G401.6 (cell line): Measurements from ENCODE around the gene COQ8A.
A peak's percentile ranks its signal among the peaks of the same experiment; 100 is the strongest.

Experiments used
- FAIRE-seq: peaks from 2 replicates; lab custom pipeline; 2012; peaks lifted over from hg19 to GRCh38; lab: Jason Lieb, UNC

Gene COQ8A

DNA sequence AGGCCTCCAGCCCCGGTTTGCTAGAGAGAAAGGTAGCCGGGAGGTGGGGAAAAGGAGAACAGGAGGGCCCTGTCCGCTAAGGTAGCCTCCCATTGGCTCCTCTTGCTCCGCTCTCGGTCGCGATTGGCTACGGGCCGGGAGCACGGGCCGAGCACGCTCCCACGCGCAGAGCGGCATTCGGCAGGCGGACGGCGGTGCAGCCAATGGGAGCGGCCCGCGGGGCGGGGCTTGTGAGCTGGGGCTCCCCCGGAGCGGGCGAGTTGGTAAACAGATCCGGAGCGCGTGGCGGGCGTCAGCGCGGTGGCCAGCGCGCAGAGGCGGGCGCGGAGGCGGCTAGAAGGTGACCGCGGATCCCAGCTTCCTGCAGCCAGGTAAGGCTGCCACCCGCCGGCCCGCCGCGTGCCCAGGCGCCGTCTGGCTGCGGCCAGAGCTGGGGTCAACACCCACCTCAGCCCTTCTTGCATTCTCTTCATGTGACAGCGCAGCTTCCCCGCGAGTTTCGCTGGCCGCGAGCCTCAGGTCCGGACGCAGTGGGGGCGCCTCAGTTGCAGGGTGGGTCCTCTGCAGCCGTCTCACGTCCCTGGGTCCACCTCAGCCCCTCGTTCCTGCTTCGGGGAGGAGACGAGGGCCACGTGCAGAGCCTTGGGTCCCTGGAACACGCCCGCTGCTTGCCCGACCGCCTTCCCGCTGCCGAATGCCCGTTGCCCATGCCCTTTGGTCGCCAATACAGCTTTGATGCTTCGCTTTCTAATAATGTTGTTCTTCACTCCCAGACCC is at the start of gene COQ8A:
TSS of gene COQ8A (plus strand) at position 266 of the 777 bp plus-strand sequence. CDS start 21,092 bp downstream, outside the sequence.
- FAIRE-seq, result peak; percentile 96

DNA sequence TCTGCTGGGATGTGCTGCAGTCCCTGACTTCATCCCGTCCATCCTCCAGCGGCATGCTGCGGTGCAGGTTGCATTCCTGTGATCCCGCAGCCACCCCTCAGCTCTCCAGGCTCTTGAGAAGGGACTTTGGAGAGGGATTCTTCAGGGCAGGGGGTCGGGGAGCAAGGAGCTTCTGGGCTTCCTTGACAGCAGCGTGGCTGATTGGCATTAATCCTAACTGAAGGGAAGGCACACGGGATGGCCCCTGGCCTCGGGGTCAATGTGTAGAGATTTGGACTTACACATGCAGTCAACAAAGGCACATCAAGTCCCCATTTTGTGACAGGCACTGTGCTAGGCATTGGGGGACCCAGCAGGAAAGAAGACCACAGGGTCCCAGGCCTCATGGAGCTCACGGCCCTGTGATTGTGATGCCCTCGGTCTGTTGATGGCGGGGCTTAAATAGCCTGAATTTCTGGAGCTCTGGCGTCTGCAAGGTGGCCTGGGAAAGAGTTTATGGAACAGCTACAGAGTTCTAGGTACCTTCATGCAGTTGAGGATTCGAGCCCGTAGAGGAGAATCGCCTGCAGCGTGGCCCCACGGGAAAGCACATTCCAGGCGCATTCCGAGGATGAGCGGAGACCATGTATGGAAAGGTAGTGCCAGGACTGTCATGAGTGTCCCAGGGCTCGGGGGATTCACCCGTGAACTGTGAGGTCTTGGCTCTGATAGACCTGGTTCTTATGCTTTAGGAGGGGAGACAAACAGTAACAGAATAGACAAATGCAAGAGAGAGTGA is 49.6 kb upstream of the COQ8A start:
- FAIRE-seq, result no peak

DNA sequence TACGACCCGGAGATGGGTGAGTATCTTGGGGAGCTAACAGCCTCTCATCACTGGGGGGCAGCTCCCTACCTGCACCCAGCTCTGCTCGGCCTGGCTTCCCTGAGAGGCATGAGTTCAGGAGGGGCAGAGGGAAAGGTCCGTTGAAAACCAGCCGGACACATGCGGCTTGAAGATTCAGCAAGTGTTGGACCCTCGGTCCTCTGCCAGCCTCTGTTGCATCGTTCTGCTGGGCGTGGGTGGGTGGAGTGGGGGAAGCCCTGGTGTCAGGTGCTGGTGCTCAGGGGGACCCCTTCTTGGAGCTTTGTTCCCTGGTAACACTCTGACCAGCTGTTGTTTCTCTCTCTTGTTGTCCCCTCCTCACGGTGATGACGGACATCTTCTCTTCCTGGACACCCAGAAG is 48.7 kb upstream of the COQ8A start:
- FAIRE-seq, result no peak

DNA sequence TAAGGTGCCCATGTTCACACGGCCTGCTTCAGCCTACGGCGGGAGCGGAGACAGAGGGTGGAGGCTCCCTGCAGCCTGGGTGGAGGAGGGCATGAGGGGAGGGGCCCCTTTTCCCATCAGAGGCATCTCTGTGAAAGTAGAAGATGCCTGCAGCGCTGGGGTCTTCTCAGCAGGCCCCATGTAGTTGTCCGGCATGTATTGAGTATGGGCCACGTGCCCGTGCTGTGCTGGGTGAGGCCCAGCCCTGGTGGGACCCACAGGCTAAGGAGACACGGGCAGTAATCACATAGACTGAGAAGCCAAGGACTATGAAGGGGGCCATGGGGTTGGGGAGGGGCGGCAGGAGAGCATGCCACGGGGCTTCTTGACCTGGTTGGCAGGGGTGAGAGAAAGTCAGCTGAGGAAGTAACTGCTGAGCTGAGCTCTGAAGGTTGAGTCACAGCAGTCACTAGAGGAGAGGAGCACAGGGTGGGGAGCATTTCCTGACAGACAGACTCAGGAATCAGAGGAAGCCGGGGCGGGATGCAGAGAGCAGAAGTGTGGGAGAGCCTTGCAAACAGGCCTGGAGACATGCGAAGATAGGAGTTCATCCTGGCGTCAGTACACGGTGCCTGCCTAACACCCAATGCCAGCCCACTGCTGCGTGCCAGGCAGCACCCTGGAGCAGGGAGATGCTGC is 48.1 kb upstream of the COQ8A start:
- no peak for FAIRE-seq

DNA sequence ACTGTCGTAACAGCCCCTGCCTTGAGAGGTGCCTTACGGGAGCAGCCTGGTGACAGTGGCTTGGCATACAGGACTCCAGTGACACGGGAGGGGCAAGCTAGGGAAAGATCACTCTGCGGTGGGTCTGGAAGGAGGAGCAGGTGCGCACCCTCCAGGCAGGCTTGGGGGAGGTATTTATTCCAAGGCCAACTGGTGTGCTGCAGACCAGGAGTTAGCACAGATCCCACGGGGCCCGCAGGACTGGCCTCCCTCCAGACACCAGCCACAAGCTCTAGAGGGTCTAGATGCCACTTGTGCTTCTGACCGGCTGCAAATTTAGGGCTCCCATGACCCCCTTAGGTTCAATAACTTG is 47.6 kb upstream of the COQ8A start:
- no peak for FAIRE-seq

DNA sequence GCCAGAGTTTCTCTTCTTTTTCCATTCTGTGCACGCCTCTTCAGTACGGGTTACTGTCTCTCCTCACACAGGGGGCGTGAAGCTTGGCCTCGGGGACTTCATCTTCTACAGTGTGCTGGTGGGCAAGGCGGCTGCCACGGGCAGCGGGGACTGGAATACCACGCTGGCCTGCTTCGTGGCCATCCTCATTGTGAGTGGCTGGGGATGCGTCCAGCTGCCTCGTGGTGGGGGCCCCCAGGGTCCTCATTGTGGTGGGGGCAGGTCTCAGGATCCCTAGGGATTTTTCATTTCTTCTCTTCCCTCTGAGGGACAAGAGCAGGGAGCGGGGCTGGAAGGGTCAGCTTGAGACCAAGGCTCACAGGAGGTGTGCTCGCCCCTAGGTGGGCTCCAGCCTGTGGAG is 46.2 kb upstream of the COQ8A start:
- no peak for FAIRE-seq

DNA sequence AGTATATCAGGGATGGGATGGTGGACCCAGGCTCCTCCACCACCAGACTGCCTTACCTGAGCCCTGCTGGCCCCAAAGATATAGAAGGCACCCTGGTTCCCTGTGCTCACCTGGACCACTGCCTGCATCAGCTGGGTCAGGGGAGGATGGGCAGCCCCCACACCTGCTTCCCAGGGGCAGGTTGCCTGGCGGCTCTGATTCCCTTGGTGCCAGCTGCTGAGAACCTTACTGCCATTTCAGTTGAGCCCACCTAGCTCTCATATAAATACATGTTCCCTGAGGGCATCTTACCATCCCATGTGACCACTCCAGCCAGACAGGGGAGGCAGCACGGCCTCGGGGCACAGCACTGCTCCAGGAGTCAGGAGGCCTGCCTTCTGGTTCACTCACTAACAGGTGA is 45.3 kb upstream of the COQ8A start:
- FAIRE-seq, result no peak

DNA sequence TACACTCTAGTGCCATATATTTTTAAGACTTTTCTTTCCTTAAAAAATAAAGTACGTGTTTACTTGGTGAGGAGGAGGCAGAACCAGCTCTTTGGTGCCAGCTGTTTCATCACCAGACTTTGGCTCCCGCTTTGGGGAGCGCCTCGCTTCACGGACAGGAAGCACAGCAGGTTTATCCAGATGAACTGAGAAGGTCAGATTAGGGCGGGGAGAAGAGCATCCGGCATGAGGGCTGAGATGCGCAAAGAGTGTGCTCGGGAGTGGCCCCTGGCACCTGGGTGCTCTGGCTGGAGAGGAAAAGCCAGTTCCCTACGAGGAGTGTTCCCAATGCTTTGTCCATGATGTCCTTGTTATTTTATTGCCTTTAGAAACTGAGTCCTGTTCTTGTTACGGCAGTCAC is 44.5 kb upstream of the COQ8A start:
- no peak for FAIRE-seq

DNA sequence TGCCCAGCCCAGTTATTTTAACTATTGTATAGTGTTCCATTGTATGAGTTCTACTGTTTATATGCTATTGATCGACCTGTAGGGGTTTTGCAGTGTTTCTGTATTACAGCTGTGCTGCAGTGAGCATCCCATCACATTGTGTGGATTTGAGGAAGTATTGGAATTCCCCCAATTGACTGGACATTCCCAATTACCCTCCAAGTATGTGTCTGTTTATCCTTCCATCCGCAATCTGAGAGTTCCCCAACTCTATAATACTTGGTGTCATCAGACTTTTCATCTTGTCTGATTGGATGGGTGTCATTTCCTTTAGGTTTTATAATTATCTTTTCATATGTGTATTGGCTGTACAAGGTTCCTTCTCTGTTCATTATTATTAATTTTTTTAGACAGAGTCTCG is 41.8 kb upstream of the COQ8A start:
- no peak for FAIRE-seq

DNA sequence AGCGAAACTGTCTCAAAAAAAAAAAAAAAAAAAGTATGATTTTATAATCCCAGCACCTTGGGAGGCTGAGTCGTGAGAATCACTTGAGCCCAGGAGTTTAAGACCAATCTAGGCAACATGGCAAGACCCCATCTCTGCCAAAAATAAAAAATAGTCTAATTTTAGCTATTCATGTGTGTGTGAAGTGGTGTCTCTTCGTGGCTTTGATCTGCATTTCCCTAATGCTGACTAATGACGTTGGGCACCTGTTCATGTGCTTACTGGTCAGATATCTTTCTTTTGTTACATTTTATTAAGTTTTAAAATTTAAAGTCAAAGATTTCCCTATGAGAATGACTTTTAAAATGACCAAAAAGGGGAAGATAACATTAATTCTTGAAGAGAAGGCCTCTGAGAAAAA is 38.7 kb upstream of the COQ8A start:
- FAIRE-seq, result no peak

DNA sequence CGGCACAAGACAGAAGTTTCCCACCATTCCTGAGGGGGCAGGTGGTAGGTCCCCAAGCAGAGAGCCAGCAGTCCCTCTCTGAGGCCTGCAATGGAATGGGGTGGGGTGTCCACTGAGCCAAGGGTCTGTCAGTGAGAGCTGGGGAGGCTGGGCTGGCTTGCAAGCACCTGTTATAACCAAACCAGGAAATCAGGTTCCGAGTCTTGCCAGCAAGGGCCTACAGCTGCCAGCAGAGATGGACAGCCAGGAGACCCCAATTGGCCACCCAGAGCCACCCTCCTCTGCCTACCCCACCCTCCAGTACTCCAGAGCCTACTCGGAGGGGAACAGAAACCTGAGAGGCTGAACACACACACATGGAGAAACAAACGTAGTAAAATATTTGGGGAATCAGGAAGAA is 37.5 kb upstream of the COQ8A start:
- no peak for FAIRE-seq

DNA sequence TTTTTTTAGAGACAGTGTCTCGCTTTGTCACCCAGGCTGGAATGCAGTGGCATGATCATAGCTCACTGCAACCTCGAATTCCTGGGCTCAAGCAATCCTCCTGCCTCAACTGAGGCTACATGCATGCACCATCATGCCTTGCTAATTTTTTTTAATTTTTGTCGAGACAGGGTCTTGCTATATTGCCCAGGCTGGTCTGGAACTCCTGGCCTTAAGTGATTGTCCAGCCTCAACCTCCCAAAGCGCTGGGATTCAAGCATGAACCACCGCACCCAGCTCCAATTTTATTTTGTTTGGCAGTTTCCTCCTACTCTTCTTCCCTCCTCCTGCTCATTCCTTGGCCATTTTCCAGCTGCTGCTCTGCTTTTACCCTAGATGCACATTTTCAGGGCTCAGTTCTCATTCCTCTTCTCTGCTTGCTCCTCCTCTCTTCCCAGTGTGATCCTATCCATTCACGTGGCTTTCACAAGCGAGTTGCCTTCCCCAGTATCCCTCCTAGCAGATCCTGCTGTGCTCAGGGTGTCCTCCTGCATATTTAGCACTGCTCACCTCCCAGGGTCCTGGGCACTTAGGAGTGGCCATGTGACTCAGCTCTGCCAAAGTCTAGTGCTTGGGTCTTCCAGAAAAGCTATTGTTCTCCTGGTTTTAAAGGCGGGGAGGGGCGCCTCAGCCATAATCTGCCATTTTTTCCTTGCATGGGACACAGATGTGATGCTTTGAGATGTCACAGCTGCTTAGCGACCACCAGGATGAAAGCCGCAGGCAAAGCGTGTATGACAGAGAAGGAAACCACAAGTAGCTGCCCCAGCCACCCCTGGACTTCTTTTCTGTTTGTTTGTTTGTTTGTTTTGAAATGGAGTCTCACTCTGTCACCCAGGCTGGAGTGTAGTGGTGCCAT is 36.0 kb upstream of the COQ8A start:
- no peak for FAIRE-seq

DNA sequence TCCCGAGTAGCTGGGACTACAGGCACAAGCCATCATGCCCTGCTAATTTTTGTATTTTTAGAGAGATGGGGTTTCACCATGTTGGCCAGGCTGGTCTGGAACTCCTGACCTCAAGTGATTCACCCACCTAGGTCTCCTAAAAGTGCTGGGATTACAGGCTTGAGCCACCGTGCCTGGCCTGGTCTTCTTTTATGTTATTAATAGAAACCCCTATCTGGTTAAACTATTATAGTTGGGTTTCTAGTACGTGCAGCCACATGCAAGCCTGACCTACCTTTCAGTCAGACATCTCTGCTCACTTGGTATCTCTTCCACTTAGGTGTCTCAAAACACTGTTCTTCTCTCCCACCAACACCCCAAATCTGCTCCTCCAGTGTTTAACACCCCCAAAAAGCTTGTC is 35.3 kb upstream of the COQ8A start:
- no peak for FAIRE-seq

DNA sequence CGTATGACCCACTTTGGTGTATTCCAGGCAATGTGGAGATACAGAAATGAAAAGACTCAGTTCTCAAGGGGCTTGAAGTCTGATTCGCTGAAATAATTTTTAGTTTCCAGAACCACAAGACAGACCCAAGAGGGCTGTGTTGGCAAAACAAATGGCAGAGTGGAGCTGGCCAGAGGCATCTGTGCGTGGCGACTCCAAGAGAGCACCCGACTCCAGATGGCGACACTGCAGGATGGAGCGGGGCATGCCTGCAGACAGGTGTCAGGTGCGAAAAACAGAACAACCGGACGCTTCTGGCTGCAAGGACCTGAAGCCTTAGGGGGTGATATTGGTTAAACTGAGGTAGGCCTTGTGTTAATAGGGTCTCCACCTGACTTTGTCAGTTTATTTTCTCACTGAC is 31.7 kb upstream of the COQ8A start:
- no peak for FAIRE-seq

DNA sequence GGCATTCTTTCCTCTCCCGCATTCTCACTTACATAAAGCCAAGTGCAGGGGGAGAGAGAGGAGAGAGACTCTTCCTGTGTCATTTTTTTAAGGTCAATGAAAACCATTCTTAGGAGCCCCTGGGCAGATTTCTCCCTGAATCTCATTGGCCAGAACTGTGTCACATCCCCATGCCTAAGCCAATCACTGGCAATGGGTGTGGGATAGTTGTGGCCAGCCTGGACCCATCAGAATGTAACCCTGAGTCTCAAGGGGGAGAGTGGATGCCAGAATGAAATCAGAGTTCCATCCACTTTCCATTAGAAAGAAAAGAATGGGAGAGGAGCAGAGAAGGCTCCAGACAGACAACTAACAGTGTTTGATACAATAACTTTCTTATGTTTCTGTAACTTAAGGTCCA is 31.2 kb upstream of the COQ8A start:
- no peak for FAIRE-seq

DNA sequence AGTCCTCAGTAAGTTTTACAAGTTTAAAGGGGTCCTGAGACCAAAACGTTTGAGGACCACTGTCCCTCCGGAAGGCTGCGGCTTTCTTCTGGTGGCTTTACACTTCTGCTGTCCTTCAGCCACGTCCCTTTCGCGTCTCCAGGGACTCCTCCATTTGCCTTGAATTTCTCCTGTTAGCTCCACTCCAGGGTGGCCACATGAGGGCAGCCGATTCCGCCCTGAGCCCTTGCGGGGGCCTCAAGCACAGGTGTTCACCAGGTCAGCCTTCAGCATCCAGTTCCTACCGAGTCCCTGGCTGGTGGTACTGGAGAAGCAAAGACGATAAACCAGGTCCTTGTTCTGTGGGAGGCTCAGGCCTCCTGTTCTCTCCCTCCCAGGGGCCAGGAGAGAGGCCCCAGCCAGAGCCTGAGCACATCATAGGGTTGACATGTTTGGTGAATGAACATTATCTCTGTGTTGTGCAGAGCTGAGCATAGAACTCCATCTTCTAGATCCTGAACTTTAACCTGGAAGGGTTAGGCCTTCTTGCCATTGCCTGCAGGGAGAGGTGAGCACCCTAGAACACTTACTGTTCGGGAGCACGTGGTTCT is 27.4 kb upstream of the COQ8A start:
- FAIRE-seq, result no peak

DNA sequence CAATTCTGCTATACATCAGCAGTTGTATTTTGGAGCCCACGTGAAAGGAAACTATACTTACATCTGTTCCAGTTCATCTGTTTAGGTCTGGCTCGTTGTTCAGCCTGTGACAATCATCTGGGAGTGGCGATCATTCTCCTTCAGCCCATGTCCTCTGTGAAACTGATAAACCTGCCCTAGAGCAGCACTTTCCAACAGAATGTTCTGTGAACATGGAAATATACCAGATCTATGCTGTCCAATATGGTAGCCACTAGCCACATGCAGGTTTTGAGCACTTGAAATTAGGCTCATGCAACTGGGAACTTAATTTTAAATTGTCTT is 24.5 kb upstream of the COQ8A start:
- FAIRE-seq, result no peak

DNA sequence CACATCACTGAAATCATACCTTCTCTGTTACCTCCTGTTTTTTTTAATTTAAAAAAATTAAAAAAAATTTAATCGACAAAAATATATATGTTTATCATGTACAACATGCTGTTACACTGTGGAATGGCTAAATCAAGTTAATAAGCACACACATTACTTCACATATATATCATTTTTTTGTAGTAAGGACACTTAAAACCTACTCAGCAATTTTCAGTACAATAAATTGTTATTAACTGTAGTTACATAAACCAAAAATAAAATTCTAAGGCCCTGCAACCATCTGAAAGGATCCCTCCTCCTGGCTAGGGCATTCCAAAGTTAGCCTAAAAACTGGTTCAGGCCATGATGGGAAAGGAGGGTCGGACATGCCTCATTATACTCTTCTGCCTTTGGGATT is 23.6 kb upstream of the COQ8A start:
- FAIRE-seq, result no peak

DNA sequence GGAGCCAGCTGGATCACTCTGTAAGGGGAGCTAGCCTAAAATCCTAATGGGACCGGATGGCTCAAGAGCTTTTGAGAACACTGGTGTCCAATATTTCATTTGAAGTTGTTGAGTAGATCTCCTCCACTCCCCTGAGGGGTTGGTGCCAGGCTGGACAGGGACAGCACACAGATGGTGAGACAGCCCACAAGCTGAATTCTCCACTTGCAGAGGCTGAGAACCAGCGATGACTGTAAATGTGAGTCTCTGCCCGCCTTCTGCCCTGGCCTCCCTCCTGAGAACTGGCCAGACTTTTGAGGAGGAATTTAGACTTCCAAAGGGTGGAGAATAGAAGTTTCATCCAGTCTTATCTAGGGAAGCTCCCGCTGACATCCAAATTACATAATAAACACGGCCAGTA is 20.5 kb upstream of the COQ8A start:
- FAIRE-seq, result no peak

DNA sequence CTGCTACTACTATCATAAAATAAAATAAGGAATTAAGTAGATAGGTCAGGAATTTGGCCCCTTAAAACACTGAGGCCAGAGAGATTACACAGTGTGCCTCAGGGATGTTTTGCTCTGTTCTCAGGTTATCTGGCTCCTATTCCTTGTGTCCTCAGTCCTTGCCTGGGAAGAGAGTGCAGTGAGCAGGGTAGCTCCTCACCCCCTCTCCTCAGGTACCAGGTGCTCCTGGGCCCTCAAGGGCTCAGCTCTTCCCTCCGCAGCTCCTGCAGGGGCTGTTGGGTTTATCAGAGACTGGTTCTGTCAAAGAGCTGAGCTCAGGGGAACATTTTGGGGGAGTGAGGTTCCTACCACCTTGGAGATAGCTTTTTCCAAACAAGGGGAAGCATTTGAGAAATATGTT is 20.1 kb upstream of the COQ8A start:
- no peak for FAIRE-seq

DNA sequence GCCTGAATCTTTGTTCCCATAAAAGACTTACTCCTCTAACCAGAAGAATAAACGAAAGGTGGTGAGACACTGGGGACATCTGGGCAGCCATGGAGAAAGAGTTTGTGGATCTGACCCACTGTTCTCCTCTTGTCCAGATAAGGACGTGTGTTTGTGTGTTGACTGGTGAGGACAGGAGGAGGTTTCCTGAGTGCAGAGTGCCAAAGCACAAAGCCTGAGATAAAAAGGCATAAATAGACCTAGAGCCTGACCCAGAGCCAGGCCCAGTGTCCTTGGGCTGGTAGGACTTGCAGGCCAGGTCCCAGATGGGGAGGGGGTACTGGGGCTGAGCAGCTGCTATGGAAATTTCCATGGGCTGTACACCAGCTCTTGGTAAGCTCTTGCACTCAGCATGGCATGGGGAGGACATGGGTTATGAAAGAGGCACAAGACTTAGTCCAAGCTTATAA is 19.6 kb upstream of the COQ8A start:
- FAIRE-seq, result no peak

DNA sequence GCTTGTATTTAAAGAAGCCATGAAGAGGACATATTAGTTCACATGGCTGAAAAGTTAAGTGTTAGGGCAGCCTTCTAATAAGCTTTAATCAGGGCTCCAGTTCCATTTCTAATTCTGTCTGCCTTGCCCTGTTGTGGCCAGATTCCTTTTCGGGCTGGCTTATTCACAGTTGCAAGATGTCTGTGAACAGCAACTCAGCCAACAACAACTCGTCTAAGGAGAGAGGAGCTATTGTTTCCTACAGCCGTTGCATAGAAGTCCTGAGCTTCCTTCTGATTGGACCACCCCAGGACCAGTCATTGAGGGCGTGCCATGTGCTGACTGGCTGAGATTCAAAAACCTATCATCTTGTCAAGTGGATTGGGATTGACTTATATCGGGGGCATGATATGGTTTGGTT is 18.6 kb upstream of the COQ8A start:
- FAIRE-seq, result no peak
